ENCODE data around the gene PIK3R4.

Gene PIK3R4

GRCh38 chr3:130732501-130732900 is 14.1 kb downstream of the PIK3R4 start:
- TF ChIP-seq CTCF (conservative IDR thresholded peaks at IDR 0.05; ENCODE audit: low read depth, low read length) = no peak
- no peak for DNase-seq (ENCODE audit: low read depth)
- H3K4me3 ChIP-seq (ENCODE audit: low read length) = no peak overlapping the region

GRCh38 chr3:130731817-130732216 is 14.8 kb downstream of the PIK3R4 start:
- DNase-seq (ENCODE audit: low read depth) = no peak
- no peak for TF ChIP-seq CTCF (conservative IDR thresholded peaks at IDR 0.05; ENCODE audit: low read depth, low read length)
- no peak overlapping the region for H3K4me3 ChIP-seq (ENCODE audit: low read length)

GRCh38 chr3:130729154-130729553 is 17.5 kb downstream of the PIK3R4 start:
- no peak for TF ChIP-seq CTCF (conservative IDR thresholded peaks at IDR 0.05; ENCODE audit: low read depth, low read length)
- DNase-seq (ENCODE audit: low read depth) = no peak
- no peak overlapping the region for H3K4me3 ChIP-seq (ENCODE audit: low read length)

GRCh38 chr3:130728037-130728436 is 18.6 kb downstream of the PIK3R4 start:
- TF ChIP-seq CTCF (conservative IDR thresholded peaks at IDR 0.05; ENCODE audit: low read depth, low read length) = no peak
- H3K4me3 ChIP-seq (ENCODE audit: low read length) = no peak overlapping the region
- DNase-seq (ENCODE audit: low read depth) = no peak

GRCh38 chr3:130725746-130726145 is 20.9 kb downstream of the PIK3R4 start:
- TF ChIP-seq CTCF (conservative IDR thresholded peaks at IDR 0.05; ENCODE audit: low read depth, low read length) = no peak
- H3K4me3 ChIP-seq (ENCODE audit: low read length) = no peak overlapping the region
- DNase-seq (ENCODE audit: low read depth) = no peak

GRCh38 chr3:130715616-130716015 is 31.0 kb downstream of the PIK3R4 start:
- no peak overlapping the region for H3K4me3 ChIP-seq (ENCODE audit: low read length)
- no peak for DNase-seq (ENCODE audit: low read depth)
- no peak for TF ChIP-seq CTCF (conservative IDR thresholded peaks at IDR 0.05; ENCODE audit: low read depth, low read length)

- H3K4me3 ChIP-seq (ENCODE audit: low read length) = no peak overlapping the region
- TF ChIP-seq CTCF (conservative IDR thresholded peaks at IDR 0.05; ENCODE audit: low read depth, low read length) = no peak
- DNase-seq (ENCODE audit: low read depth) = no peak
Observed at GRCh38 chr3:130712718-130713423, 33.8 kb downstream of the PIK3R4 start.

Measured in retinal pigment epithelial cell (primary cell).